Effector CD4-positive, alpha-beta T cell (primary cell): ENCODE results near the gene PMFBP1.
"Not testable (repeated sequence)": the region's sequence is repeated elsewhere in the genome, so short reads cannot be mapped to it uniquely, and the experiment has no call there.

Experiments
- DNase-seq: peaks from one replicate; pipeline ENCODE4 v3.0.0-alpha.2; 2020

Gene PMFBP1

GRCh38 chr16:72104905-72105304 is 67.0 kb downstream of the PMFBP1 start:
- no peak for DNase-seq

GRCh38 chr16:72101195-72101594 is 70.8 kb downstream of the PMFBP1 start:
- DNase-seq, result no peak

GRCh38 chr16:72099377-72099818 is 72.6 kb downstream of the PMFBP1 start:
- DNase-seq, result peak; percentile 25

GRCh38 chr16:72098936-72099335 is 73.0 kb downstream of the PMFBP1 start:
- no peak for DNase-seq

- no peak for DNase-seq
These were observed 77.7 kb downstream of the PMFBP1 start for GRCh38 chr16:72094266-72094610.

GRCh38 chr16:72093448-72094265 is 78.3 kb downstream of the PMFBP1 start, which contains the start of the genes DHX38 and TXNL4B:
Gene DHX38, plus strand, starts transcription at chr16:72093847. Its CDS starts 2,311 bp downstream, at chr16:72096158.
Gene TXNL4B, minus strand, starts transcription at chr16:72093620. Its CDS starts 2,871 bp downstream, at chr16:72090749.
- peak; percentile 86 for DNase-seq

- no peak for DNase-seq
These were observed 79.0 kb downstream of the PMFBP1 start for GRCh38 chr16:72092832-72093447.

- DNase-seq, result no peak
These were observed 80.7 kb downstream of the PMFBP1 start for GRCh38 chr16:72091217-72091616.

- no peak for DNase-seq
These were observed 87.0 kb downstream of the PMFBP1 start for GRCh38 chr16:72085002-72085401.

- DNase-seq, result no peak
These were observed 87.5 kb downstream of the PMFBP1 start for GRCh38 chr16:72084445-72084844.

GRCh38 chr16:72083778-72084404 is 88.1 kb downstream of the PMFBP1 start:
- no peak for DNase-seq

GRCh38 chr16:72076991-72077706 is 94.8 kb downstream of the PMFBP1 start:
- not testable (repeated sequence) for DNase-seq

- not testable (repeated sequence) for DNase-seq
These were observed 96.9 kb downstream of the PMFBP1 start for GRCh38 chr16:72075067-72075466.

- no peak for DNase-seq
These were observed 98.3 kb downstream of the PMFBP1 start for GRCh38 chr16:72073560-72074230.

- DNase-seq, result no peak
These were observed 99.2 kb downstream of the PMFBP1 start for GRCh38 chr16:72072514-72073342.
